ENCODE measurements around the gene CUBN. TPM values are rescaled to one million over a fixed set of nuclear protein-coding genes. Genes with fewer than 3 reads are reported as not detected.

Gene CUBN
- total RNA-seq, 4 donors from 2014 or later: 13.4 to 31.0 (median 19.7) TPM

DNA sequence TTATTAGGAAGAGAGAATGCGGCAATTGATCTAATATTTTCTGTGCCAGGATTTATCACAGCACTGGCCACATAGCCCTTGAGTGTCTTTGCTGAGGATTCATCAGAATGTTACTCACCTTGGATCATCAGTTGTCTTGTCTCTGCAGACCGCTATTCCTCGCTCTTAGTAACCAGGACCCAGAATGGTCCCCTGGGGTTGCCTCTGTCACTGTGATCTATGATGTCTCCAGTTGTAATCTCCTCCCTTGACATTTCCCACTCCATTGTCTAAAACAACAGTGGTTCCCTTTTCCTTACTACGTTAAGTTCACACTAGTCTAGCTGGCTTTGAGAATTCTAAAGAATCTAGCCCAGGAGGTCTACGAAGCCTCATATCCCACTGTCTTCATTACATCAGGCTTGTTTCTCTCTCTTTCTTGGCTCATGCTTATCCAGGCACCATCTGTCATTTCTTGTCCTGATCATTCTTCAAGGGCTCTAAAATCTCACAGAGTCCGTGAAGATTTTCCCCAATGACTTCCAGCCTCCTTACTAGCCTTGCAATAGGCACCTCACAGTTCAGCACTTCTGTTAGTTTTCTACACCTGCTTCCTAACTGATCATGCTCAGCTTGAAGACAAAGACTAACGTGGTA, 125.8 kb downstream of the CUBN start:
- DNase-seq: no peak
- Histone ChIP-seq H3K27ac (peak overlapping the region in 2 of 3 donors; percentile 92 to 96), H3K4me1 (peaks cover 55 to 79% of the 10 kb centered on the region in 2 donors), H3K4me3 (replicated peaks in 1 of 3) (no peak overlapping the region), H3K9me3 (no peaks in the 10 kb centered on the region), H3K36me3 (no peaks in the 10 kb centered on the region), H3K27me3 (no peaks in the 10 kb centered on the region)
- WGBS, 2 donors: 87 to 91% methylated on average over 7 of the region's 7 CpGs
- intact Hi-C loops (cut with DNase I): no loop called here
- no peak for TF ChIP-seq POLR2A (IDR thresholded peaks at IDR 0.05)
- TF ChIP-seq, protein P1, sequence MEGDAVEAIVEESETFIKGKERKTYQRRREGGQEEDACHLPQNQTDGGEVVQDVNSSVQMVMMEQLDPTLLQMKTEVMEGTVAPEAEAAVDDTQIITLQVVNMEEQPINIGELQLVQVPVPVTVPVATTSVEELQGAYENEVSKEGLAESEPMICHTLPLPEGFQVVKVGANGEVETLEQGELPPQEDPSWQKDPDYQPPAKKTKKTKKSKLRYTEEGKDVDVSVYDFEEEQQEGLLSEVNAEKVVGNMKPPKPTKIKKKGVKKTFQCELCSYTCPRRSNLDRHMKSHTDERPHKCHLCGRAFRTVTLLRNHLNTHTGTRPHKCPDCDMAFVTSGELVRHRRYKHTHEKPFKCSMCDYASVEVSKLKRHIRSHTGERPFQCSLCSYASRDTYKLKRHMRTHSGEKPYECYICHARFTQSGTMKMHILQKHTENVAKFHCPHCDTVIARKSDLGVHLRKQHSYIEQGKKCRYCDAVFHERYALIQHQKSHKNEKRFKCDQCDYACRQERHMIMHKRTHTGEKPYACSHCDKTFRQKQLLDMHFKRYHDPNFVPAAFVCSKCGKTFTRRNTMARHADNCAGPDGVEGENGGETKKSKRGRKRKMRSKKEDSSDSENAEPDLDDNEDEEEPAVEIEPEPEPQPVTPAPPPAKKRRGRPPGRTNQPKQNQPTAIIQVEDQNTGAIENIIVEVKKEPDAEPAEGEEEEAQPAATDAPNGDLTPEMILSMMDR (IDR thresholded peaks at IDR 0.05): no peak

DNA sequence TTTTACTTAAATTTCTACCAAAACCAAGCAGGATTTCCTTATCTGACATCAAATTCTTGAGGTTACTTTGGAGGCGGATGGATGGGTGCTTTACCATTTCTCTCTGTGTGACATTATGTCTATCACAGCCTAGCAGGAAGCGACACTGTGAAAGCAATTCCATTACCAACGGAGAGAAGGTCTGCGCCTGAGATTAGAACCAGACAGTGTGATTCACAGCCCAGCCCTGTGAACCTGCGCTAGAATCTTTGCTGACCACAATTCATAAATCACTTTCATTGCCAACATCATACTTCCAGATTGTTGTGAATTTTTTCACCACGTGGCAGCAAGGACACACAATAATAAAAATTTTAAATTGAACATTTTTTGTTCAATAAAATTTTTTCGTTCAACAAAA, 126.5 kb downstream of the CUBN start:
- no peak for TF ChIP-seq POLR2A (IDR thresholded peaks at IDR 0.05)
- TF ChIP-seq, protein P1 (IDR thresholded peaks at IDR 0.05): no peak
- Histone ChIP-seq H3K4me3 (replicated peaks in 1 of 3) (no peak overlapping the region), H3K4me1 (peaks cover 51 to 73% of the 10 kb centered on the region in 2 donors), H3K27ac (peak overlapping the region; percentile 74 to 96 (median 92)), H3K36me3 (no peaks in the 10 kb centered on the region), H3K9me3 (no peaks in the 10 kb centered on the region), H3K27me3 (no peaks in the 10 kb centered on the region)
- no peak for DNase-seq
- 79 to 80% methylated on average over 7 of the region's 7 CpGs for WGBS, 2 donors
- intact Hi-C loops (cut with DNase I): no loop called here

DNA sequence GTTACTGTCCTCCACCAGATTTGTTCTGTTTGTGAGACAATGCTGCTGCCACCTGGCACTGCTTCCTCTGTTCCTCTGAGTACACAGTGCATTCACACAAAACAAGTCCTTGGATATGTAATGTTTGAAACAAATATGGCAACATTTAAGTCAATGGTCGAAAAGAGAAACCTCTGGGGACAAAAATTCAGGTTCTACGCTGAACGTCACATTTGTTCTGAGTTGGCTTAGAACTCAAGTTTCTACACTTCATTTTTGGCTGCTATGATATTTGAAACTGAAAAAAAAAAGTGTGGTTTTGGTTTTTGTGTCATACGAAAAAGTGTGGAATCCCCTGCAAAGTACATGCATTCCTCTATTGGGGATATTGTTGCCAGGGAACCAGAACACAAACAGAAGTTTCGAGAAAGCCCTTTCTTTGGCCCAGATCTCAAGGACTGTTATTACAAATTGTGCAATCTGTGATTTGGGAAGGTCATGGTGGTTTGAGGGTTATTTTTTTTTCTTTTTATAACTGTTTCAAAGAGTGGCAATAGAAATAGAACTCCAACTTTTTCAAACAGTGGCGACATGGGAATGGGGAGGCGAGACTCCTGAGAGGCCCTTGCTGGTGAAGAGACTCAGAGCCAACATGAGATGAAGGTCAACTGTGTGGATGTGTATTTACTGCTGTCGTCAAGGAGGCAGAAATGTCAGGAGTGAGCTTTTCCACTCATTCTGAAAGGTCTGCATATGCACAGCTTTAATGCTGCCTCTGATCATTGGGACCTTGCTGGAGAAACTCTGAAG, 127.5 kb downstream of the CUBN start:
- WGBS, 2 donors: 17 to 21% methylated on average over 8 of the region's 8 CpGs
- DNase-seq: peak; percentile 44 to 46
- TF ChIP-seq, protein P1 (IDR thresholded peaks at IDR 0.05): no peak
- no peak for TF ChIP-seq POLR2A (IDR thresholded peaks at IDR 0.05)
- Histone ChIP-seq H3K27me3 (no peaks in the 10 kb centered on the region), H3K4me3 (replicated peaks in 1 of 3) (no peak overlapping the region), H3K27ac (peak overlapping the region; percentile 74 to 96 (median 92)), H3K9me3 (no peaks in the 10 kb centered on the region), H3K4me1 (peaks cover 43 to 64% of the 10 kb centered on the region in 2 donors), H3K36me3 (no peaks in the 10 kb centered on the region)
- intact Hi-C loops (cut with DNase I): no loop called here

DNA sequence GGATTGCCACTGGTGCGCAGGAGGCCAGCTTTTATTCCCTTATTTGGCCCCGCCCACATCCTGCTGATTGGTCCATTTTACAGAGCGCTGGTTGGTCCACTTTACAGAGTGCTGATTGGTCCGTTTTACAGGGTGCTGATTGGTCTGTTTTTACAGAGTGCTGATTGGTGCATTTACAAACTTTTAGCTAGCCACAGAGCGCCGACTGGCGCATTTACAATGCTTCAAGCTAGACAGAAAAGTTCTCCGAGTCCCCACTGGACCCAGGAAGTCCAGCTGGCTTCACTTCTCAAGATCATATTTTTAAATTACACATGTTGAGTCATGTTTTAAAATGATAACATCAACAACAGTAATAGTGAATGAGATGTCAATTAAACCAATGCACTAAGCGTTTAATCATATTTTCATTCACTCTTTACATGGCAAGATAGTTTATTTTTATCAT, 128.3 kb downstream of the CUBN start:
- no peaks in the 10 kb centered on the region for H3K36me3 ChIP-seq
- DNase-seq: no peak
- H3K4me3 ChIP-seq (replicated peaks in 1 of 3): no peak overlapping the region
- no peaks in the 10 kb centered on the region for H3K9me3 ChIP-seq
- peak overlapping the region; percentile 74 to 96 (median 92) for H3K27ac ChIP-seq
- H3K27me3 ChIP-seq: no peaks in the 10 kb centered on the region
- H3K4me1 ChIP-seq: peaks cover 43 to 60% of the 10 kb centered on the region in 2 donors
- WGBS, 2 donors: 78 to 85% methylated on average over 9 of the region's 9 CpGs
- intact Hi-C loops (cut with DNase I): no loop called here
- no peak for TF ChIP-seq POLR2A (IDR thresholded peaks at IDR 0.05)
- TF ChIP-seq, protein P1 (IDR thresholded peaks at IDR 0.05): no peak
